Hypothalamus (tissue), 51 donors: ENCODE results near the gene MPST.
A peak's percentile ranks its signal among the peaks of the same experiment; 100 is the strongest.

Source experiments
- DNase-seq, 51 donors: peaks; one replicate each; lab custom pipeline; 2025; lab: John Stamatoyannopoulos, UW

MPST gene

DNA sequence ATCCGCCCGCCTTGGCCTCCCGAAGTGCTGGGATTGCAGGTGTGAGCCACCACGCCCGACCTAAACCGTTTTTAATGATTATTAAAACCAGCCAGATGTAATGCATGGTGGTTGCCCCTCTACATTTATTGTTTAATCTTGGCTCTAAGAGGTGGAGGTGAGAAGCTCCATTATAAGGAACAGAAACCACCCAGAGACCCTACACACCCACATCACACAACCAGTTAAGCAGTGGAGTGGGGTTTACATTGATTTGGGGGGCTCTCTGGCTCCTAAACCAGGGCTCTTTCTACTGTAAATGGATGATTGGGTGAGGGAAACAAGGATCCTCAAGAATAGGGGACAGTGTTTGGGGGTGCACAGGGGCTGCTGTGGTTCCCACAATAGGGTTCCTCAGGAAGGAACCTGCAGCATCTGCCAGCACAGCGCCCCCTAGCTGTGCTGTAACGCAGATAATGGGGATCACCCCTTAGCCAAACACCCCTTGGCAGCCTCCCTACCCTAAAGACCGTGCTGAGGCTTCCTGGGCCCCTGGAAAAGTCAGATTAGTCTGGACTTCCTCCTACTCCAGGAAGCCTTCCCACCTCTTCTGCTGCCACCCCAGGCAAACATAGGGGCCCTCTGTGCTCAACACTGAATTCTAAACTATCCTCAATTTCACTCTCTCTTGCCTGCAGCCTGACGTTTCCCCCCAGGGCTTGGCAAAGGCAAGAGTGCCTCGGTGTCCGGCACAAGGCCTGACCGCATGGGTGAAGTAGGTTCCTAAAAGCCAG lies 2.4 kb downstream of the MPST start:
- peak in 19 of 51 donors; percentile 5 to 65 (median 26) for DNase-seq

DNA sequence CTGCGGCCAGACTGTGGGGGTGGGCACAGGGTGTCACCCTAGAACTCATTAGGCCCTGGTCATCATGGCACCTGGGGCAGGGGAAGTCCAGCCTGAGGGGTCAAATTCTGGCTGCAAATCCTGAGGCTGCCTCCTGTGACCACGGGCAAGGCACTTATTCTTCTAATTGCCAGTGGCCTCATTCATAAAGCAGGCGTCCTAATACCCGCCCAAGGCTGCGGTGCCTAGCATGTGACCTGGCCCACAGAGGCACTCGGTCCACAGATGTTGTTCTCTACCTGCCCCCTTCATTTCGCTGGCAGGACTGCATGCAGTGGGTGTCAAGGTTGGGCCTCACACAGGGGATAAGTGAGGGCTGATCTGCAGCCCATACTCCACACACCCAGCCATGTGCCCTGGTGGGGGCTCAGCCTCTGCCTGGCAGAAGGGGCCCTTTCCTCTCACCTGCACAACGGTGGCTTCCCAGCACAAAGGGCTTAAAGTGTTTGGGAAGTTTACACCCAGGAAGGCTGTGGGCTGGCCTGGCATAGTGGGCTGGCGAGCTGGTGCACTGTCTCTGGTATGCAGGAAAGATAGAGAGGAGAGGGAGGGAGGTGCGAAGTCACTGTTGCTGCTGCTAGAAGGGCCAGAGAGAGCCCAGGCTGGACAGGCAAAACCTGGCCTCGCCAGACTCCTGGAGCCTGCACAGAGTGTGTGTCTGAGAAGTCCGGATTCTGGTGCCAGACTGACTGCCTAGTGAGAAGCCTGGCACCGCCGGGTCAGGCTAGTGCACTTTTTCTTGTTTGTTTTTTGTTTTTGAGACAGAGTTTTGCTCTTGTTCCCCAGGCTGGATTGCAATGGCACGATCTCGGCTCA lies 3.2 kb downstream of the MPST start:
- DNase-seq: peak in 12 of 51 donors; percentile 7 to 49 (median 22)

DNA sequence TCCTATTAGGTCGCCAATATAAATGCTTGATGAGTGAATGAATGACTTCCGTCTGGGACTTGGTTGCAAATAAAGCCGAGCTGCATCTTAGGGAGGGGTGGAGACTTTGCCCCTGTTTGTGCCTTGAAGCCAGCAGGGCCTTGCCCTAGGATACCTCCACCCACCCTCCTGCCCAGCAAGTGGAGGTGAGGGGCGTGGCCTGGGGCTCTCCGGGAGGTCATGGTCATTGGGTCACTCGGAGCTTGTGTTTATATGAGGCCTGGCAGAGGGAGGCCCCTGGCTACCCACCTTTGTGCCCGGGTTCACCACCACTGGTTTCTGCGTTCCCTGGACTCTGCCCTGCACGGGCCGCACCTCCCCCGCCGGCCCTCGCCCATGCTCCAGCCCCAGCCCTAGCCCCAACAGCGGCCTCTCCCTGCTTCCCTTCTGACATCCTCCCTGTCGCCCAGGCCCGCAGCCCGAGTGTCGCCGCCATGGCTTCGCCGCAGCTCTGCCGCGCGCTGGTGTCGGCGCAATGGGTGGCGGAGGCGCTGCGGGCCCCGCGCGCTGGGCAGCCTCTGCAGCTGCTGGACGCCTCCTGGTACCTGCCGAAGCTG lies 4.3 kb downstream of the MPST start:
- no peak for DNase-seq

DNA sequence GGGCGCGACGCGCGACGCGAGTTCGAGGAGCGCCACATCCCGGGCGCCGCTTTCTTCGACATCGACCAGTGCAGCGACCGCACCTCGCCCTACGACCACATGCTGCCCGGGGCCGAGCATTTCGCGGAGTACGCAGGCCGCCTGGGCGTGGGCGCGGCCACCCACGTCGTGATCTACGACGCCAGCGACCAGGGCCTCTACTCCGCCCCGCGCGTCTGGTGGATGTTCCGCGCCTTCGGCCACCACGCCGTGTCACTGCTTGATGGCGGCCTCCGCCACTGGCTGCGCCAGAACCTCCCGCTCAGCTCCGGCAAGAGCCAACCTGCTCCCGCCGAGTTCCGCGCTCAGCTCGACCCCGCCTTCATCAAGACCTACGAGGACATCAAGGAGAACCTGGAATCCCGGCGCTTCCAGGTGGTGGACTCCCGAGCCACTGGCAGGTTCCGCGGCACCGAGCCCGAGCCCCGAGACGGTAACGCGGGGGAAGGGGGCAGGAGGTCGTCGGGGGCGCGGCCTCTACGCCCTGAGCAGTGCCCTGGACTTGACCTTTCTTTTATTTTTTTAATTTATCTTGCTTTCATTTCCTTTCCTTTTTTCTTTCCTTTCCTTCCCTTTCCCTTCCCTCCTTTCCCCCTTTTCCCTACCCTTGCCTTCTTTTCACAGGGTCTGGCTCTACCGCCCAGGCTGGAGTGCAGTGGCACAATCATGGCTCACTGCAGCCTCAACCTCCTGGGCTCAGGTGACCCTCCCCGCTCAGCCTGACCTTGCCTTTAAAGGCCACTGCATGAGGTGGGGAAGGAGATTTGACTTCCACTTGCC lies 5.0 kb downstream of the MPST start:
- no peak for DNase-seq

DNA sequence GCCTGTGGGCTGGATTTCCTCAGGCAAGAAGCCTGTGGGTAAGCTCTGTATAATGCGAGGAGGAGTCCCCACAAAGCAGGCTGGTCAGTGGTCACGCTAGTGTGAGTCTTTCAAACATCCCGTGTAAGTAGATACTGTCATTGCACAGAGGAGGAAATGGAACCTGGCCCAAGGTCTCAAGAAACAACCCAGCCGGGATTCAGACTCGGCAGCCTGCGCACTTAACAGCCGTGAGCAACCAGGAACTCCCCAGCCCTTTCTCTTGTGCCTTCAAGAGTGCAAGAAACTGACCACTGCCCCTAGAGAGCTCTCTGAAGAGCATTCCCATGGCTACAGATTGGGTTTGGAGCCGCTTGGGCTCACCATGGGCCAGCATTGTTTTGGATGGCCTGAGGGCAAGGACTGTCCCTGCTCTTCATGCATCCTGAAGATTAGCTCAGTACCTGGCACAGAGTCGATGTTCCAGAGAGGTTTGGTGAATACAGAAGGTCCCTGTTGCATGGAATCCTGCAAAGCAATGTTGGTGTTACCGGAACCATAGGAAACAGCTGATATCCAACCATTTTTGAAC lies 6.0 kb downstream of the MPST start:
- no peak for DNase-seq

DNA sequence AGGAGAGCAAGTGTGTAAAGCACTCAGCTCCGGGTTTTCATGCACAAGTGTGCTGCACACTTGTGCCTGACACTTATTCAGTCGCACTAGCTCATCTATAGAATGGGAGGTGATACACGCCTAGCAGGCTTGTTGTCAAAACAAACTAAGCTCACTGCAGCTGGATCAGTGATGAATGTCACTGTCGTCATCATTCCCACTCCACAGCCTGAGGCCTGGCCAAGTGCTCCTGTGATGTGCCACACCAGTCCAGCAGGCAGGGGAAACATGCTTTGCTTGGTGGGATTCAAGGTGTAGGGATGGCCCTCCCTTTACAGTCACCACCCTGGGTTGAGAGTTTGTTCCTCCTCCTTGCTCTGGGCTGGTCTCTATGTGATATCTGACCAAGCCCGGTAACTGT lies 6.8 kb downstream of the MPST start:
- peak in 4 of 51 donors; percentile 9 to 31 (median 14) for DNase-seq

DNA sequence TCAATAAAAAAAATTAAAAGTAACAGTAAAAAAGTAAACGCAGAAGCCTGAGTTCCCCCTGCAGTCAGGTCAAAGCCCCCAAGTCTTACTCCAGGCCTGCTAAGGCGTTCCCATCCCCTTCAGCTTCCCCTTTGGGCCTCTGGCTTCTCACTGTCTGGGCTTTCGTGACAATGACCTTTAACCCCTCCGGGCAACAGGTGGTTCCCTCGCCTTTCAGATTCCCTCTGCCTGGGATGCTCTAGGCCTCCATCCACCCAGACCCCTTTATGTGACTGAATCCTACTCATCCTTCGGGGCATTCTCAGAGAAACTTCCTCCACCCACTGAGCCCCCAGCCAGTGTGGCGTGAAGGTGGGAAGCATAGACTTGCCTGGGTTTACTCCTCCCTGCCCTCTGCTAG lies 8.0 kb downstream of the MPST start:
- no peak for DNase-seq

DNA sequence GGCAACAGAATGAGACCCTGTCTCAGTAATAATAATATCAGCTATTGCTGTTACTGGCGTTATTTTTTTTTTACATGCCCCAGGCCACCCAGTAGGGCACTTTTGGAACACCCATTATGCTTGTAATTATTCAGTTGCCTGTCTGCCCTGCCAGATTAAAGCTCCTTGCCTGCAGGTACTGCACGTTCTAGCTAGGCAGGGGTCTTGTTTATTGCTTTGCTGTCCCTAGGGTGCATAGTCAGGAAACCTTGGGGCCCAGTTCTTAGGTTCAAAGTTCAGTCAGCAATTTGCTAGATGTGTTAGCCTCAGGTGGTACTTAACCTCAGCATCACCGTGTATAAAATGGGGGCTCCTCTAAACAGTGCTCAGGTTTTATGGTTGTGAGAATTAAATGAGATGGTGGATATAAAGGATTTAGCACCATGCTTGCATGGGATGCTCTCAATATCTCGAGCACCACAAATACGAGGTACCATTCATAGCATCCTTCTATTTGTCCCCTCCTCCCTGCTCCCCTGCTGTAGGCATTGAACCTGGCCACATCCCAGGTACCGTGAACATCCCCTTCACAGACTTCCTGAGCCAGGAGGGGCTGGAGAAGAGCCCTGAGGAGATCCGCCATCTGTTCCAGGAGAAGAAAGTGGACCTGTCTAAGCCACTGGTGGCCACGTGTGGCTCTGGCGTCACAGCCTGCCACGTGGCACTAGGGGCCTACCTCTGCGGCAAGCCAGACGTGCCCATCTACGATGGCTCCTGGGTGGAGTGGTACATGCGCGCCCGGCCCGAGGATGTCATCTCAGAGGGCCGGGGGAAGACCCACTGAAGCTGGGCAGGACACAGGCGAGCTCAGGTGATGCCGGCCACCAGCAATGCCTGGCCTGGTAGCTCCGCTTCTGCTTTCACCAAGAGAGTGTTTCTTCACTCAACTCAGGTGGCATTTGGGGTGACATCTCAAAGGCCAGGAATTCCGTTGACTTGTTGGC lies 9.4 kb downstream of the MPST start:
- DNase-seq: no peak

DNA sequence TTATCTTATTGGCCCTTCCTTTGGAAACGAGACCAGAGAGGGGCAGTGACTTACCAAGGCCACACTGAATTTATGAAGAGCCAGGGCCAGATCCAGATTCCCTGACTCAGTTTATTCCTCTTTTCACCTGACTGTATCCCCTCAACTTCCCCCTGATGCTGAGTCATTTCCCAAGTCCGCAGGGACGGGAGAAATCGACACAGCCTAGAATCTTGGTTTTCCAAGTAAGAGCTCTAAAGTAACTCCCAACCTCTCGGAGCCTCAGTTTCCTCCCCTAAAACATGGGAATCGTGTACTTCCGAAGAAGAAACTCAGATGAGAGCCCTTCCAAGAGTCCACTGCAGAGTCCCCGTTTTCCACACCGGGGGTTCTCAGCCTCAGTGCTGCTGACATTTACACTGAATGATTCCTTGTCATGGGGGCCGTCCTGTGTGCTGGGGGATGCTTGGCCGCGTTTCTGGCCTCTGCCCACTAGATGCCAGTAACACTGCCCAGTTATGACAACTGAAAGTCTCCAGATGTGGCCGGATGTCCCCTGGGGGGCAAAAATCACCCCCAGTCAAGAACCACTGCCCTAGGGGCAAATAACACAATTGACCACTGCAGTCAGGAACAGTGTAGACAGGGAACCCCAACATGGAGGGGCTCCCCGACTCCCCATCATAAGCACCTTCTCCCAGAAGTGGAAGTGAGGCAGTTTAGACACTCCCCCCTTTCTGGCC lies 11.2 kb downstream of the MPST start:
- no peak for DNase-seq

DNA sequence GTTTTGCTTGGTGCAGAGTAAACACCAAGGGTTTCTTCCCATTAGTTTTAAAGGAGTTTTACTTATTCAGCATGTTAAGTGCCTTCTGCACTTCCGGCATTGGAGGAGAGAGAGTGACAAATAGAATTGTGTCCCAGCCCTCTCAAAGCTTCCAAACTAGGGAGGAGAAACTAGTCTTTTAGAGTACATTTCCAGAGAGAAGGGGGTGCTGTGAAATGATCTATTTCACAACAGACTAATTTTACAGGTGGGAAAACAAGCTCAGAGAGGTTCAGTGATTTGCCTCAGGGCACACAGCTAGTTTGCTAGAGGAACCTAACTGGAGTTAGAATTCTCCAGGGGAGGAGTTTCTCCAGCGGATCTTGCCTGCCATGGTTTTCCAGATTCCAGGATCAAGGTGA lies 12.6 kb downstream of the MPST start:
- no peak for DNase-seq

DNA sequence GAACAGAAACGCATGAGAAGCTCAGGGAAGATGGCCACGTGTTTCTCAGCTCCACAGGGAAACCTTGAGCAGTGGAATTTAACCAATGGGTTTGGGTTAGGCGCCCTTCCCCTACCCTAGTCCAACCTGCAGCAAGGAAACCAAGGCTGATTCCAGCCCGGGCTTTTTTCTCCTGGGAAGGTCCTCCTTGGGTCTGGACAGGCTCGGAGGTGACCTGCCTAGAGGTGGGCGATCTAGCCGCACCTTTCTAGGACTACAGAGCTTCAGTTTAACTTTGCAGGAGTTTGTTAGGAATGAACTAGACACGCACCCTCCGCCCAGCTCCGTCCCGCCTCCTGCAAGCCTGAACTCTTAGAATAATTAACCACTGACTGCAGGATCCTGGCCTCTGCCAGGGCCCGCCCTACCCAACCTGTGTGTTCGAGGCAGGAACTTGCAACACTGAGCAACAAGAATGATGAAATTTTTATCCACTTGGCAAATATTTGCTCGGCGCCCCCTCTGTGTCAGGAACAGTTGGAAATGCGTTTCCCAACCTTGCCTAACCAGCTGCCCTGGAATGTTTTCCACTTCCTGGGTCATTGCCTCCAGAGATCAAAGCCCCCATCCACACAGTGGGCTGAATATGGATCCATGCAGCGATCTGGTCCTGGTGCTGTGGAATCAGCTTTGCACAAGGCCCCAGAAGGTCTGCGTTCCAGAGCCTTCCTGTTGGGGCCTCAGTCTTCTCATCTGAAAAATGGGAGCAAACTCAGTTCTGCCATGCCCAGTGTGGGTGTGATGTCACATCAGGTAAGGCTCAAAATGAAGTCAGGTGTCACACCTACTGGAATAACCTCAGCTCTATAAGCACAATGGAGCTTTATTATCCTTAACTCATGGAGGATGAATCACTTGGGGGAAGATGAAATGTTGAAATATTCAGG lies 13.3 kb downstream of the MPST start:
- no peak for DNase-seq

DNA sequence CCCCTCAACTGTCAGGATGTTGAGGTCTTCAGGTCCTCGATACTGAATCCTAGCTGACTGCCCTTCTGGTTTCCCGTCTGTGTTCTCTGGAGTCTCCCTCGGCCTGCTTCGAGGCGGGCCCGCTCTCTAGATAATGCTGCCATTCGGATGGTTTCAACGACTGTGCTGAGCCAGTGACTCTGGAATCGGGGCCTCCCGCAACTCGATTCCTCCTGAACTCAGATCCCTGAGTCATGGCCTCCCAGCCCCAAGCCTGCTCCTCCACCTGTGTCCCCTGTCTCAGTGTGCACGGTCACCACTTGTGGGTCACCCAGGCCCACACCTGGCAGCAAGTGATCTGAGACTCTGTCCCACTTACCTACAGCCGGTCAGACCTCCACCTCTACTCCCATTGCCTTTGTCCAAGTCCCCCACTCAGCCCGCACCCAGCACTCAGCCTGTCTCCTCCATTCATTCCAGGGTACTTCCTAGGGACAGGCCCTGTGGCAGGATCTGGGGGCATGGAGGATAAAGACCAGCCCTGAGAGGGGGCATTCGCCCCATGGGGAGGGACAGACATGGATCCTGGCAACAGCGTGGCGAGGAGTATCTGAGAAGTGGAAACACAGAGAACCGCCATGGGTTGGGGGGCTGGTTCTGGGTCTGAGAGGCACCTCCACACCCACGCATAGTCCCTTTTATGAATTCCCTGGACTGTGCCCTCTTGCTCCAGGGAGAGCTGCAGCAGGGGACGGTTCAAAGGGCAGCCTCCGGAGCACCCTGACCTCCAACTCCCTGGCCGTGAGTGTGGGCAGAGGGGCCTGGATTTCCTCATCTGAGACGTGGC lies 14.3 kb downstream of the MPST start:
- DNase-seq: no peak

DNA sequence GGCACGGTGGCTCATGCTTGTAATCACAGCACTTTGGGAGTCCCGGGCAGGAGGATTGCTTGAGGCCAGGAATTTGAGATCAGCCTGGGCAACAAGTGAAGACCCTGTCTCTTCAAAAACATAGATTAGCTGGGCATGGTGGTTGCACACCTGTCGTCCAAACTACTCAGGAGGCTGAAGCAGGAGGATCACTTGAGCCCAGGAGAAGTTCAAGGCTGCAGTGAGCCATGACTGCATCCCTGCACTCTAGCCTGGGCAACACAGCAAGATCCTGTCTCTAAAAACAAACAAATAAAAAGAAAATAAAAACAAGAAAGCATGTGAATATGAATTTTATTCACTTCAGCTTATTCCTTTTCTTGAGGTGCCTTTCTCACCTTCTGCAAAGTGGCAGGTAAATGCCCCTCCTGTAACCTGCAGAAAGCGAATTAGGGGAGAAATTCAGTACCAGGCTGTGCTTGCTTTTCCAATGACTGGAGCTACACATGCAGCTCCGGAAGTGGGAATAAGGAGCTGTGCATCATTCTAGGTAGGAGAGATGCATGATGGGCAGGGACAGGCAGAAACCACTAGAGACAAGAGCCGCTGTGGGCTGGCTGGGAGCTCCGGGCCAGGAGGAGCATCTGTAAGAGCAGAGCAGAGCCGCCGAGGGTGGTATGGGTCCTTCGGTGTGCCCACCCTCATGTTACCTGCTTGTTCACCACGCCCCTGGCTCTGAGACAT lies 17.3 kb downstream of the MPST start:
- DNase-seq: no peak

DNA sequence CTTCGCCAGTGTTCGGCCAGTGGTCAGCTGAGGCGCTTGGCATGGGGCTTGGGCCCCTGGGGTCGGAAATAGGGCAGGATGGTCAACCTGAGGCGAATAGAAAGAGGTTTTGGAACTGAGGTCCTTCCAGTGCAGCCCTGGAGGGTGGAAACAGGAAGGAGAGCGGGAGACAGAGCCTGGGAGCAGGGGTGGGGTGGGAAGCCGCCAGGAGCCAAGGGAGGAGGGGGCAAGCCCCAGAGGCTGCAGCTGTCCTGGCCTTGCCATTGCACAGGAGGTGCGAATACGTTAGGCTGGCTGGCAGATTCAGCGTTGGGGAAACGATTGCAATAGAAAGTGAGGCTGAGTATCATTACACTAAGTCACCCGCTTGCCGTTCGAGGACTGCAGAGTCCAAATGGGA lies 18.1 kb downstream of the MPST start:
- DNase-seq: no peak

DNA sequence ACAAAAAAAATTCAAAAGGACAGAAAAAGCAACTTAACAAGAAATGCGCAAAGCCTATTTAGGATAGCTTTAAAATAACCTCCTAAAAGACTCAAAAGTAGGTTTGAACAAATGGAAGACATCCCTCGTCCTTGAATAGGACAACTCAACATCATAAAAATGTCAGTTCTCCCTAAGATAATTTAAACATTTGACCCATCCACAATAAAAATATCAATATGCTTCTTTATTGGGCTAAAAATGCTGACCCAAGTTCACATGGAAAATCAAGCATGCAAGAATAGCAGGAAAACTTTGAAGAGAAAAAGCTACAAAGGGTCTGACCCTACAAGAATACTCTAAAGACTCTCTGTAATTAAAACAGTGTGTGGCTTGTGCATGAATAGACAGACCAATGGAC lies 19.9 kb downstream of the MPST start:
- no peak for DNase-seq
